Sigmoid colon (tissue), 7 donors: Measurements from ENCODE around the gene NDUFB10. TPM values are rescaled to one million over a fixed set of nuclear protein-coding genes. Genes with fewer than 3 reads are reported as not detected.
"Not testable (repeated sequence)": the region's sequence is repeated elsewhere in the genome, so short reads cannot be mapped to it uniquely, and the experiment has no call there.

Experiments
- DNase-seq: peaks from one replicate; pipeline ENCODE4 v3.0.0-alpha.2; 2019
- H3K27ac ChIP-seq, 4 donors: fragments of 200-600 bp; sonication (generic); one replicate each; pipeline ENCODE4 v1.5.1; 2016 to 2019; ENCODE audit warnings: mild to moderate bottlenecking in 1 of 4
- H3K27me3 ChIP-seq, 3 donors: fragments of 200-600 bp; sonication (generic); one replicate each; pipeline ENCODE4 v1.5.1; 2019; ENCODE audit warnings: mild to moderate bottlenecking in 1 of 3
- H3K36me3 ChIP-seq, 4 donors: fragments of 200-600 bp; sonication (generic); one replicate each; pipeline ENCODE4 v1.5.1; 2016 to 2019
- H3K4me1 ChIP-seq, 4 donors: fragments of 200-600 bp; sonication (generic); one replicate each; pipeline ENCODE4 v1.5.1; 2017 to 2019
- H3K4me3 ChIP-seq, 4 donors: fragments of 200-600 bp; sonication (generic); one replicate each; pipeline ENCODE4 v1.5.1; 2017 to 2019; ENCODE audit warnings: mild to moderate bottlenecking in 2 of 4, moderate library complexity in 1 of 4
- H3K9me3 ChIP-seq, 4 donors: fragments of 200-600 bp in 3 of 4; sonication (generic) in 3 of 4; one replicate each; pipeline versions ENCODE4 v1.5.1 to v1.6.1; 2013 to 2019
- EP300 ChIP-seq, 4 donors: sonication (generic); formaldehyde crosslinking; IDR thresholded peaks; one replicate each; pipeline ENCODE4 v1.6.1; 2017; ENCODE audit warnings: antibody characterized with exemption in 4 of 4
- POLR2A ChIP-seq, 2 donors: fragments of 450-650 bp; IDR thresholded peaks; one replicate each; pipeline ENCODE4 v1.6.1; 2016; ENCODE audit warnings: antibody characterized with exemption in 2 of 2, mild to moderate bottlenecking in 2 of 2, moderate library complexity in 2 of 2
- POLR2AphosphoS5 ChIP-seq, 4 donors: sonication (generic); formaldehyde crosslinking; IDR thresholded peaks; one replicate each; pipeline ENCODE4 v1.6.1; 2017; ENCODE audit warnings: antibody characterized with exemption in 4 of 4
- WGBS, 2 donors: extraction: QIAGEN DNeasy Blood & Tissue Kit; methylation state at CpG; one replicate each; pipeline ENCODE4 v1.1.7; 2013; 5-methylcytosine and 5-hydroxymethylcytosine counted together
- intact Hi-C: fragments of 100-400 bp; cut with DNase I; formaldehyde crosslinking; loops from one replicate; pipeline ENCODE4 v1.15.1; 2023
- polyA plus RNA-seq, 3 donors: library from polyadenylated mRNA; stranded (reverse); fragments of 200-250 nt; gene quantifications; one replicate each; pipeline ENCODE4 v1.2.3, GENCODE V29; 2013
- total RNA-seq, 4 donors: library from RNA; depleted of rRNA; stranded (reverse); fragments of >200 nt; gene quantifications; one replicate each; pipeline ENCODE4 v1.1.0, GENCODE V29; 2016
- TF ChIP-seq, protein P1 (sequence below), 4 experiments: fragments of 450-650 bp in 3 of 4; fragments of 200-600 bp in 1 of 4; IDR thresholded peaks; one replicate each; pipeline ENCODE4 v1.5.1; 2016 to 2019; ENCODE audit warnings: antibody characterized with exemption in 4 of 4, mild to moderate bottlenecking in 3 of 4, moderate library complexity in 2 of 4
- donor health status: healthy with polysubstance abuse.
- donor health status: Bipolar disorder and iron deficiency.
- donor health status: healthy.

The NDUFB10 gene
- total and polyA plus RNA-seq, 7 donors, result 200 to 489 (median 298) TPM

DNA sequence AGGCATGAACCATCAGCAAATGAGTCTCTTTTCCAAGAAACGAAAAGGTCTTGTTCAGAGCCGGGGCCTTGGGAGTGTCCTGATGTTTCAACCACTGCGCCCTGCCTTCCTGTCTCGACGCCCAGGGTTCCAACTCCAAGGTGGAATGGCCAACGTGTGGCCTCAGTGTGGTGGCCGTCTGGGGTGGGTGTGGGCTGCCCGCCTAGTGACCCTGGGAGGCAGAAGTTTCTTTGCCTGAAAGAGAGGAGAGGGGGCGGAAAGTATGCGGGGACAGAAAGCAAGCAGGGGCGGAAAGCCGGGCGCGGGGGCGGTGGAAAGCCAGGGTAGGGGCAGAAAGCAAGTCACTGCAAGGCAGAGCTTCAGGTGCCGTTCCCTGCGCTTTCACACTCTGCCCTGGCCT, 20.4 kb upstream of the NDUFB10 start:
- Histone ChIP-seq H3K27ac (no peak overlapping the region), H3K27me3 (no peaks in the 10 kb centered on the region), H3K36me3 (peaks cover 0 to 43% (median 27%) of the 10 kb centered on the region in 4 donors), H3K9me3 (no peaks in the 10 kb centered on the region), H3K4me3 (no peak overlapping the region), H3K4me1 (peaks cover 0 to 29% (median 14%) of the 10 kb centered on the region in 4 donors)
- intact Hi-C loops, result no loop called here
- no peak for DNase-seq
- WGBS, 2 donors, result 94 to 95% methylated on average over 17 of the region's 17 CpGs
- TF ChIP-seq EP300 (IDR thresholded peaks at IDR 0.05), result no peak
- TF ChIP-seq, protein P1, sequence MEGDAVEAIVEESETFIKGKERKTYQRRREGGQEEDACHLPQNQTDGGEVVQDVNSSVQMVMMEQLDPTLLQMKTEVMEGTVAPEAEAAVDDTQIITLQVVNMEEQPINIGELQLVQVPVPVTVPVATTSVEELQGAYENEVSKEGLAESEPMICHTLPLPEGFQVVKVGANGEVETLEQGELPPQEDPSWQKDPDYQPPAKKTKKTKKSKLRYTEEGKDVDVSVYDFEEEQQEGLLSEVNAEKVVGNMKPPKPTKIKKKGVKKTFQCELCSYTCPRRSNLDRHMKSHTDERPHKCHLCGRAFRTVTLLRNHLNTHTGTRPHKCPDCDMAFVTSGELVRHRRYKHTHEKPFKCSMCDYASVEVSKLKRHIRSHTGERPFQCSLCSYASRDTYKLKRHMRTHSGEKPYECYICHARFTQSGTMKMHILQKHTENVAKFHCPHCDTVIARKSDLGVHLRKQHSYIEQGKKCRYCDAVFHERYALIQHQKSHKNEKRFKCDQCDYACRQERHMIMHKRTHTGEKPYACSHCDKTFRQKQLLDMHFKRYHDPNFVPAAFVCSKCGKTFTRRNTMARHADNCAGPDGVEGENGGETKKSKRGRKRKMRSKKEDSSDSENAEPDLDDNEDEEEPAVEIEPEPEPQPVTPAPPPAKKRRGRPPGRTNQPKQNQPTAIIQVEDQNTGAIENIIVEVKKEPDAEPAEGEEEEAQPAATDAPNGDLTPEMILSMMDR (IDR thresholded peaks at IDR 0.05), result no peak
- no peak for TF ChIP-seq POLR2AphosphoS5 (IDR thresholded peaks at IDR 0.05)
- no peak for TF ChIP-seq POLR2A (IDR thresholded peaks at IDR 0.05)

DNA sequence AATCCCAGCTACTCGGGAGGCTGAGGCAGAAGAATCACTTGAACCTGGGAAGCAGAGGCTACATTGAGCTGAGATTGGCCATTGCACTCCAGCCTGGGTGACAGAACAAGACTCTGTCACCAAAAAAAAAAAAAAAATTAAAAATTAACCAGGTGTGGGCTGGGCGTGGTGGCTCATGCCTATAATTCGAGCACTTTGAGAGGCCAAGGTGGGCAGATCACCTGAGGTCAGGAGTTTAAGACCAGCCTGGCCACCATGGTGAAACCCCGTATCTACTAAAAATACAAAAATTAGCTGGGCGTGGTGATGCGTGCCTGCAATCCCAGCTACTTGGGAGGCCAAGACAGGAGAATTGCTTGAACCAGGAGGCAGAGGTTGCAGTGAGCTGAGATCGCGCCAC, 19.5 kb upstream of the NDUFB10 start:
- H3K4me1 ChIP-seq, result peaks cover 0 to 30% (median 14%) of the 10 kb centered on the region in 4 donors
- H3K4me3 ChIP-seq, result not testable (repeated sequence)

GRCh38 chr16:1940273-1941161, 18.8 kb upstream of the NDUFB10 start:
- Histone ChIP-seq H3K36me3 (peaks cover 0 to 43% (median 27%) of the 10 kb centered on the region in 4 donors), H3K4me1 (peaks cover 0 to 30% (median 14%) of the 10 kb centered on the region in 4 donors), H3K4me3 (no peak overlapping the region), H3K9me3 (no peaks in the 10 kb centered on the region), H3K27me3 (no peaks in the 10 kb centered on the region), H3K27ac (peak overlapping the region in 1 of 4 donors; percentile 88)
- TF ChIP-seq POLR2AphosphoS5 (IDR thresholded peaks at IDR 0.05), result no peak
- TF ChIP-seq POLR2A (IDR thresholded peaks at IDR 0.05), result no peak
- no peak for TF ChIP-seq EP300 (IDR thresholded peaks at IDR 0.05)
- TF ChIP-seq, protein P1 (IDR thresholded peaks at IDR 0.05), result no peak
- intact Hi-C loops, result no loop called here
- no peak for DNase-seq
- 31 to 72% methylated on average over 23 of the region's 23 CpGs for WGBS, 2 donors

More for the DNA sequence above, 19.5 kb upstream of the NDUFB10 start:
- 28 to 78% methylated on average over 8 of the region's 8 CpGs for WGBS, 2 donors
- H3K36me3 ChIP-seq, result peaks cover 0 to 43% (median 27%) of the 10 kb centered on the region in 4 donors
- DNase-seq, H3K9me3 ChIP-seq, intact Hi-C loops, H3K27ac ChIP-seq, H3K27me3 ChIP-seq: not testable (repeated sequence)

- H3K4me1 ChIP-seq, result peaks cover 0 to 30% (median 14%) of the 10 kb centered on the region in 4 donors
- H3K9me3 ChIP-seq, result no peaks in the 10 kb centered on the region
- H3K36me3 ChIP-seq, result peaks cover 0 to 43% (median 27%) of the 10 kb centered on the region in 4 donors
- H3K4me3 ChIP-seq, result peak overlapping the region in 3 of 4 donors; percentile 78 to 95 (median 86)
- WGBS, 2 donors, result 77 to 84% methylated on average over 30 of the region's 30 CpGs
- TF ChIP-seq EP300 (IDR thresholded peaks at IDR 0.05) (no peak), POLR2AphosphoS5 (IDR thresholded peaks at IDR 0.05) (no peak), POLR2A (IDR thresholded peaks at IDR 0.05) (no peak)
- TF ChIP-seq, protein P1 (IDR thresholded peaks at IDR 0.05), result no peak
- no peaks in the 10 kb centered on the region for H3K27me3 ChIP-seq
- H3K27ac ChIP-seq, result peak overlapping the region; percentile 84 to 90 (median 87)
- intact Hi-C loops, result no loop called here
- DNase-seq, result no peak
Measured at GRCh38 chr16:1941162-1942046, 17.9 kb upstream of the NDUFB10 start.
